ENCODE results near the gene PLXNA2. TPM values are rescaled to one million over a fixed set of nuclear protein-coding genes. Genes with fewer than 3 reads are reported as not detected.

Gene PLXNA2
- total and polyA plus RNA-seq, 2 donors (not counting 3 experiments of a cell fraction or from before 2014, with no cell fraction given): 42.6 to 229 TPM

GRCh38 chr1:208077232-208078075, 166.7 kb downstream of the PLXNA2 start:
- H4K20me1 ChIP-seq (replicated peaks; ENCODE audit: control insufficient read depth, extremely low read depth, insufficient read depth, low read length): no peaks in the 10 kb centered on the region
- H3K9me1 ChIP-seq (replicated peaks; ENCODE audit: control insufficient read depth, extremely low read depth, insufficient read depth, low read length): no peaks in the 10 kb centered on the region
- ChIA-PET POLR2A (no interaction called here), CTCF (interaction anchor here (1.1 to 1.2 kb wide), 2 partner anchors 168 to 208 kb away, joined by 3 to 6 read pairs; no protein-coding TSS in a partner anchor)
- FAIRE-seq (no peak), DNase-seq (ENCODE audit: low read depth, low spot score) (no peak)
- H3K27me3 ChIP-seq (ENCODE audit: control insufficient read depth in 2 of 2, insufficient read depth in 2 of 2, low read length in 2 of 2): no peaks in the 10 kb centered on the region
- H3K9ac ChIP-seq (replicated peaks; ENCODE audit: extremely low read depth, insufficient read depth, low read length): no peak overlapping the region
- no peak overlapping the region for H3K4me2 ChIP-seq (ENCODE audit: insufficient read depth, low read length)
- no peak overlapping the region for H3K4me3 ChIP-seq (replicated peaks in 1 of 3; ENCODE audit: insufficient read depth in 1 of 3, low read depth in 1 of 3, low read length in 3 of 3)
- H2AFZ ChIP-seq (ENCODE audit: low read depth, low read length): no peak overlapping the region
- no peaks in the 10 kb centered on the region for H3K79me2 ChIP-seq (ENCODE audit: control insufficient read depth, insufficient read depth, low read length)
- peaks cover 34 to 50% of the 10 kb centered on the region in 2 experiments for H3K36me3 ChIP-seq (ENCODE audit: control insufficient read depth in 2 of 2, extremely low read depth in 1 of 2, insufficient read depth in 2 of 2, low read length in 2 of 2)
- no peak overlapping the region for H3K27ac ChIP-seq (ENCODE audit: insufficient read depth, low read depth, low read length)
- intact Hi-C loops (cut with micrococcal nuclease) (no loop called here), dilution Hi-C loops (cut with MboI; ENCODE audit: extremely low pct_ligation_motif_present, low sequenced_read_pairs) (no loop called here)
- peak; percentile 25 for TF ChIP-seq POLR2AphosphoS5 (IDR thresholded peaks at IDR 0.05; ENCODE audit: insufficient read depth, low read depth, low read length)
- no peak for TF ChIP-seq FOS (IDR thresholded peaks at IDR 0.05; ENCODE audit: borderline replicate concordance, insufficient read depth, low read length)
- TF ChIP-seq MAX (IDR thresholded peaks at IDR 0.05; ENCODE audit: insufficient read depth, insufficient read length): no peak
- TF ChIP-seq JUN (IDR thresholded peaks at IDR 0.05; ENCODE audit: borderline replicate concordance, insufficient read depth, insufficient read length, low read depth): no peak
- TF ChIP-seq GATA2 (IDR thresholded peaks at IDR 0.05; ENCODE audit: insufficient read depth, insufficient read length, low read depth, low read length): no peak
- no peak for TF ChIP-seq MYC (IDR thresholded peaks at IDR 0.05; ENCODE audit: low read depth, low read length)
- no peak for TF ChIP-seq EZH2 (IDR thresholded peaks at IDR 0.05; ENCODE audit: borderline replicate concordance, low read depth, low read length, severe bottlenecking)
- TF ChIP-seq, protein P1, sequence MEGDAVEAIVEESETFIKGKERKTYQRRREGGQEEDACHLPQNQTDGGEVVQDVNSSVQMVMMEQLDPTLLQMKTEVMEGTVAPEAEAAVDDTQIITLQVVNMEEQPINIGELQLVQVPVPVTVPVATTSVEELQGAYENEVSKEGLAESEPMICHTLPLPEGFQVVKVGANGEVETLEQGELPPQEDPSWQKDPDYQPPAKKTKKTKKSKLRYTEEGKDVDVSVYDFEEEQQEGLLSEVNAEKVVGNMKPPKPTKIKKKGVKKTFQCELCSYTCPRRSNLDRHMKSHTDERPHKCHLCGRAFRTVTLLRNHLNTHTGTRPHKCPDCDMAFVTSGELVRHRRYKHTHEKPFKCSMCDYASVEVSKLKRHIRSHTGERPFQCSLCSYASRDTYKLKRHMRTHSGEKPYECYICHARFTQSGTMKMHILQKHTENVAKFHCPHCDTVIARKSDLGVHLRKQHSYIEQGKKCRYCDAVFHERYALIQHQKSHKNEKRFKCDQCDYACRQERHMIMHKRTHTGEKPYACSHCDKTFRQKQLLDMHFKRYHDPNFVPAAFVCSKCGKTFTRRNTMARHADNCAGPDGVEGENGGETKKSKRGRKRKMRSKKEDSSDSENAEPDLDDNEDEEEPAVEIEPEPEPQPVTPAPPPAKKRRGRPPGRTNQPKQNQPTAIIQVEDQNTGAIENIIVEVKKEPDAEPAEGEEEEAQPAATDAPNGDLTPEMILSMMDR (IDR thresholded peaks at IDR 0.05; ENCODE audit: extremely low read depth in 1 of 2, insufficient read depth in 1 of 2, low read depth in 1 of 2, low read length in 2 of 2): no peak
- H3K9me3 ChIP-seq (replicated peaks; ENCODE audit: control insufficient read depth, insufficient read depth, low read length): no peaks in the 10 kb centered on the region
- BruUV-seq (replicated peaks): no TSS peak
- no peaks in the 10 kb centered on the region for H3K4me1 ChIP-seq (ENCODE audit: control insufficient read depth, extremely low read depth, insufficient read depth, low read length)
